SHP77 (cell line): ENCODE data around the gene GALNTL6.

Experiments
- DNase-seq, 2 experiments: peaks; one replicate each; lab custom pipeline; 2025; lab: John Stamatoyannopoulos, UW

Gene GALNTL6

GRCh38 chr4:171880136-171880535 lies 66.9 kb downstream of the GALNTL6 start:
- no peak for DNase-seq

- no peak for DNase-seq
Observed at GRCh38 chr4:171889681-171890080, 76.5 kb downstream of the GALNTL6 start.

GRCh38 chr4:171891038-171891437 lies 77.8 kb downstream of the GALNTL6 start:
- no peak for DNase-seq

GRCh38 chr4:171896426-171896825 lies 83.2 kb downstream of the GALNTL6 start:
- DNase-seq: no peak

GRCh38 chr4:171919314-171919713 lies 106.1 kb downstream of the GALNTL6 start:
- DNase-seq: no peak

GRCh38 chr4:171920901-171921300 lies 107.7 kb downstream of the GALNTL6 start:
- no peak for DNase-seq

- DNase-seq: no peak
Observed at GRCh38 chr4:171924746-171925376, 111.7 kb downstream of the GALNTL6 start.

GRCh38 chr4:171928336-171928735 lies 115.1 kb downstream of the GALNTL6 start:
- no peak for DNase-seq

- no peak for DNase-seq
Observed at GRCh38 chr4:171929477-171929876, 116.3 kb downstream of the GALNTL6 start.

- no peak for DNase-seq
Observed at GRCh38 chr4:171929907-171930306, 116.7 kb downstream of the GALNTL6 start.

- DNase-seq: no peak
Observed at GRCh38 chr4:171932238-171932637, 119.0 kb downstream of the GALNTL6 start.

- DNase-seq: no peak
Observed at GRCh38 chr4:171940656-171941055, 127.5 kb downstream of the GALNTL6 start.

- no peak for DNase-seq
Observed at GRCh38 chr4:171947400-171947799, 134.2 kb downstream of the GALNTL6 start.

- no peak for DNase-seq
Observed at GRCh38 chr4:171948038-171948437, 134.8 kb downstream of the GALNTL6 start.

- no peak for DNase-seq
Observed at GRCh38 chr4:171954650-171955049, 141.4 kb downstream of the GALNTL6 start.

GRCh38 chr4:171956678-171957077 lies 143.5 kb downstream of the GALNTL6 start:
- no peak for DNase-seq

- DNase-seq: no peak
Observed at GRCh38 chr4:171962110-171962509, 148.9 kb downstream of the GALNTL6 start.

GRCh38 chr4:171966356-171966755 lies 153.2 kb downstream of the GALNTL6 start:
- DNase-seq: no peak

- no peak for DNase-seq
Observed at GRCh38 chr4:171978216-171978615, 165.0 kb downstream of the GALNTL6 start.

GRCh38 chr4:171979461-171979860 lies 166.3 kb downstream of the GALNTL6 start:
- no peak for DNase-seq

GRCh38 chr4:171981185-171981584 lies 168.0 kb downstream of the GALNTL6 start:
- DNase-seq: no peak

- DNase-seq: no peak
Observed at GRCh38 chr4:171983935-171984805, 171.0 kb downstream of the GALNTL6 start.

- DNase-seq: no peak
Observed at GRCh38 chr4:171985129-171985528, 171.9 kb downstream of the GALNTL6 start.
